WI38 (cell line): Measurements from ENCODE around the gene SETBP1.

Experiments
- H3K4me3 ChIP-seq: 2 replicates; pipeline ENCODE4 v1.5.1; 2011; ENCODE audit warnings: low read depth, mild to moderate bottlenecking, control low read depth, low read length
- CTCF ChIP-seq: IDR thresholded peaks from 2 replicates; pipeline ENCODE4 v1.5.1; 2012; ENCODE audit warnings: low read depth, mild to moderate bottlenecking, control low read depth, low read length

Gene SETBP1

GRCh38 chr18:44704135-44704789, 23.6 kb downstream of the SETBP1 start:
- H3K4me3 ChIP-seq = no peak overlapping the region
- no peak for TF ChIP-seq CTCF

GRCh38 chr18:44705075-44705675, 24.5 kb downstream of the SETBP1 start:
- H3K4me3 ChIP-seq = no peak overlapping the region
- no peak for TF ChIP-seq CTCF

- TF ChIP-seq CTCF = no peak
- H3K4me3 ChIP-seq = no peak overlapping the region
Measured at GRCh38 chr18:44708451-44709083, 27.9 kb downstream of the SETBP1 start.

- no peak overlapping the region for H3K4me3 ChIP-seq
Measured at GRCh38 chr18:44709307-44710126, 28.8 kb downstream of the SETBP1 start.

GRCh38 chr18:44710931-44711330, 30.2 kb downstream of the SETBP1 start:
- no peak for TF ChIP-seq CTCF
- no peak overlapping the region for H3K4me3 ChIP-seq

More at GRCh38 chr18:44709307-44710126, 28.8 kb downstream of the SETBP1 start:
- no peak for TF ChIP-seq CTCF

GRCh38 chr18:44712025-44712424, 31.3 kb downstream of the SETBP1 start:
- TF ChIP-seq CTCF = no peak

More at GRCh38 chr18:44712025-44712424, 31.3 kb downstream of the SETBP1 start:
- no peak overlapping the region for H3K4me3 ChIP-seq
